Measurements from ENCODE around the gene FANCC.

Gene FANCC

GRCh38 chr9:95181835-95182234 lies 135.7 kb downstream of the FANCC start:
- no peak for DNase-seq (ENCODE audit: low read depth)
- no peak for TF ChIP-seq CTCF (IDR thresholded peaks at IDR 0.05; ENCODE audit: control insufficient read depth, insufficient read depth, low read depth, low read length, missing control alignments)
- no peak overlapping the region for H3K4me3 ChIP-seq (ENCODE audit: control insufficient read depth, low read depth, low read length)

- TF ChIP-seq CTCF (IDR thresholded peaks at IDR 0.05; ENCODE audit: control insufficient read depth, insufficient read depth, low read depth, low read length, missing control alignments), result peak; percentile 28
- no peak for DNase-seq (ENCODE audit: low read depth)
- no peak overlapping the region for H3K4me3 ChIP-seq (ENCODE audit: control insufficient read depth, low read depth, low read length)
Measured at GRCh38 chr9:95181226-95181818, 136.2 kb downstream of the FANCC start.

GRCh38 chr9:95177617-95178016 lies 139.9 kb downstream of the FANCC start:
- H3K4me3 ChIP-seq (ENCODE audit: control insufficient read depth, low read depth, low read length), result no peak overlapping the region
- no peak for TF ChIP-seq CTCF (IDR thresholded peaks at IDR 0.05; ENCODE audit: control insufficient read depth, insufficient read depth, low read depth, low read length, missing control alignments)
- no peak for DNase-seq (ENCODE audit: low read depth)

- H3K4me3 ChIP-seq (ENCODE audit: control insufficient read depth, low read depth, low read length), result no peak overlapping the region
- DNase-seq (ENCODE audit: low read depth), result no peak
- no peak for TF ChIP-seq CTCF (IDR thresholded peaks at IDR 0.05; ENCODE audit: control insufficient read depth, insufficient read depth, low read depth, low read length, missing control alignments)
Measured at GRCh38 chr9:95176755-95177319, 140.7 kb downstream of the FANCC start.

GRCh38 chr9:95175523-95175922 lies 142.0 kb downstream of the FANCC start:
- H3K4me3 ChIP-seq (ENCODE audit: control insufficient read depth, low read depth, low read length), result no peak overlapping the region
- no peak for TF ChIP-seq CTCF (IDR thresholded peaks at IDR 0.05; ENCODE audit: control insufficient read depth, insufficient read depth, low read depth, low read length, missing control alignments)
- no peak for DNase-seq (ENCODE audit: low read depth)

GRCh38 chr9:95174038-95174437 lies 143.5 kb downstream of the FANCC start:
- DNase-seq (ENCODE audit: low read depth), result no peak
- TF ChIP-seq CTCF (IDR thresholded peaks at IDR 0.05; ENCODE audit: control insufficient read depth, insufficient read depth, low read depth, low read length, missing control alignments), result no peak
- no peak overlapping the region for H3K4me3 ChIP-seq (ENCODE audit: control insufficient read depth, low read depth, low read length)
